Pancreas (tissue), 10 donors: Measurements from ENCODE around the gene NPDC1. TPM values are rescaled to one million over a fixed set of nuclear protein-coding genes. Genes with fewer than 3 reads are reported as not detected.
"Not testable (repeated sequence)": the region's sequence is repeated elsewhere in the genome, so short reads cannot be mapped to it uniquely, and the experiment has no call there.

Experiments used
- ATAC-seq, 4 donors: fragments of 200-7000 bp; cut with Tn5 transposase; one replicate each; pipeline versions ENCODE4 v1.8.0 to v1.9.1; 2020; ENCODE audit warnings: mild to moderate bottlenecking in 4 of 4, moderate library complexity in 4 of 4
- DNase-seq, 6 donors: peaks; one replicate each; pipeline ENCODE4 v3.0.0-alpha.2; 2020
- FAIRE-seq: peaks from 2 replicates; lab custom pipeline; 2012; peaks lifted over from hg19 to GRCh38; lab: Jason Lieb, UNC
- H3K27ac ChIP-seq, 4 donors: fragments of 200-600 bp; sonication (generic); 1 replicate in 3 of 4; 2 replicates in 1 of 4; pipeline versions ENCODE4 v1.5.0 to v1.8.0; 2020
- H3K27me3 ChIP-seq, 4 donors: fragments of 200-600 bp; one replicate each; pipeline ENCODE4 v1.8.0; 2021
- H3K36me3 ChIP-seq, 3 donors: fragments of 200-600 bp; sonication (generic) in 1 of 3; one replicate each; pipeline versions ENCODE4 v1.5.0 to v1.8.0; 2020 to 2021
- H3K4me1 ChIP-seq, 3 donors: fragments of 200-600 bp; one replicate each; pipeline ENCODE4 v1.8.0; 2021
- H3K4me3 ChIP-seq, 4 donors: fragments of 200-600 bp; sonication (generic) in 2 of 4; one replicate each; pipeline versions ENCODE4 v1.5.0 to v1.8.0; 2020 to 2021
- H3K9me3 ChIP-seq, 4 donors: fragments of 200-600 bp; one replicate each; pipeline ENCODE4 v1.8.0; 2021
- CTCF ChIP-seq, 4 donors: fragments of 200-600 bp; sonication (generic) in 3 of 4; IDR thresholded peaks; one replicate each; pipeline versions ENCODE4 v1.5.0 to v1.8.0; 2021; ENCODE audit warnings: antibody characterized with exemption in 4 of 4
- WGBS, 2 donors: extraction: QIAGEN DNeasy Blood & Tissue Kit; methylation state at CpG; one replicate each; pipeline ENCODE4 v1.1.7; 2013; 5-methylcytosine and 5-hydroxymethylcytosine counted together
- intact Hi-C, 3 donors: fragments of 100-400 bp; cut with DNase I; formaldehyde crosslinking; loops; one replicate each; pipeline versions ENCODE4 v1.11.1 to v1.14.2; 2022
- polyA plus RNA-seq, 2 donors: library from polyadenylated mRNA; stranded (reverse); fragments of 200-250 nt; gene quantifications; one replicate each; pipeline ENCODE4 v1.2.3, GENCODE V29; 2013
- total RNA-seq, 6 donors: library from RNA; stranded (reverse); fragmentation: NEBNext Ultra II Directional in 4 of 6; extraction: Animal tissue kit (Norgen Biotek cat#: 25700) in 4 of 6; gene quantifications; one replicate each; pipeline versions ENCODE4 v1.2.1 to v1.2.4, GENCODE V29; 2021 to 2023
- donor health status: healthy with polysubstance abuse.
- donor health status: DM: no; HTN: no; CAD: no; lungs with moderate emphysema.
- donor health status: DM: no; HTN: no; CAD: no.
- donor health status: control.
- donor health status: control.
- donor health status: Bipolar disorder and iron deficiency.
- donor health status: DM: yes; HTN: yes; CAD: no.
- donor health status: DM: no; HTN: no; CAD: no.
- donor health status: DM: no; HTN: no; CAD: no.
- donor health status: DM: yes; HTN: yes; CAD: no.

Gene NPDC1
- total and polyA plus RNA-seq, 8 donors = 31.5 to 328 (median 47.5) TPM

DNA sequence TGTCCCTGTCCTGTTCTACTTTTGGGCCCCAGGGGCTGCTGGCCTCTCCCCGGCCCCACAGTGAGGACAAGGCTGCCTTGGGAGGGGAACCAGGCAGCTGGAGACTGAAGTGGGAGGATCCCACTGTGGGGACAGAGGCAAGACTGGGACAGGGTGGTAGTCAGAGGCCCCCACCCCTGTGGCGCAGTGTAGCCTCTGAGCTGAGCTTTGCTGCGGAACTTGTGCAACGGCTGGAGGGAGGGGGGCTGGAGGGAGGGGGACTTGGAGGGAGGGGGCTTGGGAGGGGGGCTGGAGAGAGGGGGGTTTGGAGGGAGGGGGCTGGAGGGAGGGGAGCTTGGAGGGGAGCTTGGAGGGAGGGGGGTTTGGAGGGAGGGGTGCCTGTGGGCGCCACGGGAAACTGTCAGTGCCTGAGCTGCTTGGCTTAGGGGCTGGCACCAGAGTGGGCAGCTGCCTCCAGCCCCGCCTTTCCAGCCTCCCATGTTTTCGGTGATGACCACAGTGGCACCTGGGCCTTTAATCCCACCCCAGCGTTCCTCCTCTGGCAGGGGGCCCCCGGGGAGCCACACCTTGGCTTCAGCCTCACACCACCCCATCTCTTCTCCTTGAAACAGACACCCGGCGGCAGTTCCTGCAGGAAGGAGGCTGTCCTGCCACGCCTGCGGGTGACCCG is 11.8 kb downstream of the NPDC1 start:
- no peak overlapping the region for H3K4me3 ChIP-seq
- intact Hi-C loops = loop anchor here in 1 of 3 donors (5.0 kb wide), 1 partner anchor 262 kb away; no protein-coding TSS in a partner anchor
- peaks cover under 1 to 2% (median under 1%) of the 10 kb centered on the region in 3 donors for H3K4me1 ChIP-seq
- no peaks in the 10 kb centered on the region for H3K9me3 ChIP-seq
- no peak overlapping the region for H3K27ac ChIP-seq
- peaks cover 0 to 4% (median 0%) of the 10 kb centered on the region in 3 donors for H3K36me3 ChIP-seq
- no peaks in the 10 kb centered on the region for H3K27me3 ChIP-seq
- 54 to 82% methylated on average over 10 to 15 of the region's 15 CpGs for WGBS, 2 donors
- DNase-seq (no peak), ATAC-seq (no peak), FAIRE-seq (no peak)
- TF ChIP-seq CTCF (IDR thresholded peaks at IDR 0.05) = no peak

- not testable (repeated sequence) for H3K9me3 ChIP-seq, H3K27me3 ChIP-seq, H3K36me3 ChIP-seq, FAIRE-seq, ATAC-seq, DNase-seq, H3K4me1 ChIP-seq, H3K27ac ChIP-seq, H3K4me3 ChIP-seq
- WGBS, 2 donors = 95 to 97% methylated on average over 5 of the region's 5 CpGs
- intact Hi-C loops = loop anchor here in 1 of 3 donors (5.0 kb wide), 1 partner anchor 261 kb away; no protein-coding TSS in a partner anchor
Observed at GRCh38 chr9:137033481-137033880, 12.5 kb downstream of the NPDC1 start.

- ATAC-seq (peak in 1 of 4 donors; percentile 5), FAIRE-seq (no peak), DNase-seq (peak in 1 of 6 donors; percentile 57)
- Histone ChIP-seq H3K4me3 (no peak overlapping the region), H3K4me1 (peaks cover 4 to 6% (median 4%) of the 10 kb centered on the region in 3 donors), H3K36me3 (no peaks in the 10 kb centered on the region), H3K9me3 (no peaks in the 10 kb centered on the region), H3K27me3 (no peaks in the 10 kb centered on the region), H3K27ac (peak overlapping the region in 1 of 4 donors; percentile 7)
- no peak for TF ChIP-seq CTCF (IDR thresholded peaks at IDR 0.05)
- WGBS, 2 donors = 80 to 93% methylated on average over 10 of the region's 10 CpGs
- intact Hi-C loops = loop anchor here in 1 of 3 donors (5.0 kb wide), 1 partner anchor 261 kb away; no protein-coding TSS in a partner anchor
Observed at GRCh38 chr9:137032858-137033257, 13.1 kb downstream of the NPDC1 start.

- H3K4me1 ChIP-seq = peaks cover 9 to 10% (median 9%) of the 10 kb centered on the region in 3 donors
- FAIRE-seq = no peak
Observed at GRCh38 chr9:137031904-137032640, 13.9 kb downstream of the NPDC1 start, which contains the start of gene FUT7. FUT7 (minus strand) TSS chr9:137032088; CDS start chr9:137031991, 97 bp downstream.

More at GRCh38 chr9:137031904-137032640, 13.9 kb downstream of the NPDC1 start, which contains the start of gene FUT7:
- 67 to 69% methylated on average over 16 of the region's 16 CpGs for WGBS, 2 donors
- peak within 1 kb of the TSS in 1 of 4 donors; percentile 7 for H3K27ac ChIP-seq
- intact Hi-C loops = loop anchor here in 1 of 3 donors (5.0 kb wide), 1 partner anchor 260 kb away; no protein-coding TSS in a partner anchor
- no peaks in the 10 kb centered on the region for H3K27me3 ChIP-seq
- ATAC-seq = no peak
- H3K9me3 ChIP-seq = no peaks in the 10 kb centered on the region
- H3K4me3 ChIP-seq = no peak within 1 kb of the TSS
- DNase-seq = no peak
- H3K36me3 ChIP-seq = no peaks in the 10 kb centered on the region
- no peak for TF ChIP-seq CTCF (IDR thresholded peaks at IDR 0.05)
